NCI-H82 treated with DMSO at 0.1 percent for 48 hours (cell line): ENCODE measurements around the gene FCHSD1.

Experiments used
- DNase-seq: peaks from one replicate; lab custom pipeline; 2025; ENCODE audit not compliant: unreplicated experiment; lab: John Stamatoyannopoulos, UW

The FCHSD1 gene

GRCh38 chr5:141674747-141675146 is 23.5 kb upstream of the FCHSD1 start:
- DNase-seq, result no peak

DNA sequence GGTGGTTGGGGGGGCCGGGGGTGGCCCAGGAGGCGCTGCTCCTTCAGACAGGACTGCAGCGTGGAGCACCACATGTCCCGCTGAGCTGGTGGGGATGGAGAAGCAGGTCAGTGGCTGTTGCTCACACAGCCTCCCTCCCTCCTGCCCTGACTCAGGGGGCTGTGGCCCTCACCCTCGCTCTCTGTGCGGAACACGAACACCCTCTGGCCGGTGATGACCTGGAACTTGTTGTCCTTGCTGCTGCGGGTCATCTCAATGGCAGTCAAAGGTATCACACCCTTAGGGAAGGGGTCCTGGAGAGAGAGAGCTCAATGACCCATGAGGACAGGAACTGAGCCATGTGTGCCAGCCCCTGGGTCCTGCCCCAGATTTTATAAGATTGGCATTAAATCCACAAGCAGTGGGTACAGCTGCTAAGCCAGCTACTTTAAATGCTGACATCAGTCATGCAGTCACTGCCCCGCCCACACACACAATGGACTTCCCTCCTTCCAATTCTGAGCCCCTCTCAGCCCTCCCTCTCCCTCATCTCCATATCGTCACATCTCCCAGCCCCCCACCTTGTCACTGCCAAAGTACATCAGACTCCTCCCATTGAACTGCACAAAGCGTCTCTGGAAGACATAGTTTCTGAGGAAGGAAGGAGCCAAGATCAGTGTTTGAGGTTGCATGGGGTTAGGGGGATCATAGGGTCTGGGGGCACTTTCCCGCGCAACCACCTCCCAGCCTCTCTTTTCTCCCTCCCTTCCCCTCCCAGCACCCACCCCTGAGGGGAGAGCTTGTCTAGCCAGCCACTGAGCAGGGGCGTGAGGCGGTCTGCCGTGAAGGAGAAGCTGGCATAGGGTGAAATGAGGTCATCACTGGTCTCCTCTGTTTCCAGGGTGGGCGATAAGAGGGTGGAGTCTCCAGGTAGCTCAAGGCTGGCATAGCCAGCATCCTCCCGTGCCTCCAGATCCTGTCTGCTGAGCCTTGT is 21.9 kb upstream of the FCHSD1 start:
- DNase-seq, result no peak

DNA sequence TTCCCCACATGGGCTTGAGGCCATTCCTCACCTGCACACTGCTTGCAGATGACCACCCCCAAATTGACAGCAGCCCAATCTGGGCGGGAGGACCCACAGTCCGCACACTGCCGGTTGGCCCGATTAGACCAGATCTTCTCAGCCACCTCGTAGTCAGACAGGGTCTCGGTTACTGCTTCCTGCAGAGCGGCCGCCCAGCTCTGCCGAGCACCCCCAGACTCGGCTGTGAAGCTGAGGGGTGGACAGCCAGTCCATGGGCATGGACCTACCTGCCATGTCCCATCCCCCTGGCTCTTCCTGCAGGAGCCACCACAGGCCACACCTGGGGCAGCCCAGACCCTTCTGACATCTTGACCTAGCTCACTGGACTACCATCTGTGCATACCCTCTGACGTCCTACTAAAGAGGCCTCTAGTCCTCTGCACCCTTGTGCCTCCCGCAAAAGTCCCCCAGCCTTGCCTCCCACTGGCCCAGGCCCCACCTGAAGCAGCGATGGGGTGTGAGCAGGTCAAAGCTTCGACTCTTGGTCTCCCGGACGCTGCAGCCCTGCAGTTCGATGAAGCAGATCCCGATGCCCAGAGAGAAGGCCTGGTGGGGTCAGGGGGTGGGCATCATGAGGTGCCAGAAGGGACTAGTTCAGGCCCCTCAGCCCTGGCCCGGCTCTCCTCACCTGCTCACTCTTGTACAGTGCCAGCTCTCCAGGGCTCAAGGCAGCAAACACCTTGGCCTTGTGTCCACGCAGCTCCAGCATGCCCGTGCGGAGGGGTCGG is 21.0 kb upstream of the FCHSD1 start:
- DNase-seq, result no peak

DNA sequence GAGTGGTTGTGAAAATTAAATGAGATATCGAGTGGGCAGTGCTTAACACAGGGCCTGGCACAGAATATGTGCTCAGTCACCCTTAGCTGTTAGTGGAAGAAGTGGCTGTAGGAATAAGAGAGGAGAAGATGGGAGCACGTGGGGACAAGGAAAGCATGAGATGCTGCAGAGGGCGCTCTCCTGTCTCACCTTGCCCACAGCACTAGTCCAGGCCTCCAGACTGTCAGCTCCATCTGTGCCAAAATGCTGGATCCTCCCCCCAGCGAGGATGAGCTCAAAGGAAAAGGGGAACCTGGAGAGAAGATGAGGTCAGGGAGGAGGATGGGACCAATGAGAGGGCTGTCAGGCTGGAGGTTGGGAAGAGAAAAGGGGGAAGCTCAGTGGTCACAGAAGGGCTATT is 18.3 kb upstream of the FCHSD1 start:
- no peak for DNase-seq

DNA sequence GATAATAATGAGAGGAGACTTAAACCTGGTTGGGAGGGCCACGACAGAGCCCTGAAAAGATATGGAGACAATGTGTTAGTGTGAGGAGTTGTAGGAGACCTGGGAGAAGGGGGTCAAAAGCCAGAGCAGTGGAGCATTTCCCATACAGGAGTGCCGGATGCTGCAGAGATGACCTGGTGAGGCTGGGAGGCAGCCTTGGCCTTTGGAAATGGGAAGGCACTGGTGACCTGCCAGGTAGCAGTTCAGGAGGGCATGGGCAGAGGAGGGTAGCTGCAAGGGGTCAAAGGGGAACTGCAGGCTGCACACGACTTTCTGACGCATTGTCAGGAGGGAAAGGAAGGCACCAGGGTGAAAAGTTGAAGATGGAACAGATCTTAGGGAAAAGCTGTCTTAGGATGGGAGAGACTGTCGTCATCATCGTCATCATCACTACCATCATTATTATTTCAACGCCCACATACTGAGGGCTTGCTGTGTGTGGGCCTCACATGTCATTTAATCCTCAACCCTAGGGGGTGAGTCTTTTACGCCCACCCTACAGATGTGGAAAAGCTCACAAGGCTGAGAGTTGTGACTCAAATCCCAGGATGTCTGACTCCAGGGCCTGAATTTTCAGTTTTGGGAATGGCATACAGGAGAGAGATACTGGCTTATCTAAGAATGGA is 17.5 kb upstream of the FCHSD1 start:
- no peak for DNase-seq

- no peak for DNase-seq
Measured at GRCh38 chr5:141665995-141666940, 15.1 kb upstream of the FCHSD1 start.

GRCh38 chr5:141664733-141665461 is 13.7 kb upstream of the FCHSD1 start:
- peak; percentile 13 for DNase-seq

- no peak for DNase-seq
Measured at GRCh38 chr5:141663506-141663905, 12.3 kb upstream of the FCHSD1 start.

- no peak for DNase-seq
Measured at GRCh38 chr5:141662028-141662427, 10.8 kb upstream of the FCHSD1 start.

GRCh38 chr5:141657937-141658545 is 6.8 kb upstream of the FCHSD1 start:
- DNase-seq, result no peak

GRCh38 chr5:141657404-141657803 is 6.2 kb upstream of the FCHSD1 start:
- DNase-seq, result no peak

DNA sequence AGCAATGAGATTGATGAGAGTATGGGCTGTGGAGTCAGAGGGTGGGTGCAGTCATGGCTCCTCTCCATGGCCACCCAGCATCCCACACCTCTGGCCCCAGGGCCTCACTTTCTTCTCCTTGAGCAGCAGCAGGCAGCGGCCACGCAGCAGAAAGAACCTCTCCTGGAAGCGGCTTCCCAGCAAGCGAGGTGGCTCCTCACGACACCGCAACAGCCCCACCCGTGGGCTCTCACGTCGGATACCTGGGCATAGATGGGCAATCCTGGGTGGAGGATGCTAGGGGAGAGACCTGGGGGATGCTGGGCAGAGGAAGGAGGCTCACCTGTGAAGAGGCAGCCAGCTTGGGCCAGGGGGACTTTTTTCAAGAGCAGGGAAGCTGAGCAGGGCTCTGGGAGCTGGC is 5.2 kb upstream of the FCHSD1 start:
- no peak for DNase-seq

DNA sequence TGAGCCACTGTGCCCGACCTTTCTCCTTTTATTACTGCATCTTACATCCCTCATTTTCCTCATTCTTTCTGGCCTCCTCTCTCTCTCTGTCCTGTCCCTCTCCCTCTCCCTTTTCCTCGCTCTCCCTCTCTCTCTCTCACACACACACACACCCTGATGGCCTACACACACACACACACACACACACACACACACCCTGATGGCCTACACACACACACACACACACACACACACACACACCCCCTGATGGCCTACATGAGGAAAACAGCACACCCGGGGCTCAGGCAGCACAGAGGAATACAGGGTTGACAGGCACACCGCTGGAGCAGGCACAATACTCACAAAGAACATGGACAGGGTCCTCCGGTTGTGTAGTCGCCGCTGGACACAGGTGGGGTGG is 3.8 kb upstream of the FCHSD1 start:
- no peak for DNase-seq

DNA sequence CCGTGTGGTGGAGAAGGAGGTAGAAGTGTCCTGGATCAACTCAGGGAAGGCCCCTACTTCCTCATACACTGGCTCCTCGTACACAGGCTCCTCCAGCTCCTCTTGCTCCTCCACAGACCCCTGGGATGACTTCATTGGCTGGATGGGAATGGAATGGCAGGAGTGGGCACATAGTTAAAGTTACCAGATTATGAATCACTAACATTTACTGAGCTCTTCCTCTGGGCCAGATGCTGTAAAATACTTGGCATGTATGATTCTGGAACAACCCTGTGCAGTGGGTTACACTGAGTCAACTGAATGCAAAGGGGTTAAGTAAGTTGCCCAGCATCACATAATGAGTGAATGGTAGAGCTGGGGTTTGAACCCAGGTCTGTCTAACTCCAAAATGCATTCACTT is 3.1 kb upstream of the FCHSD1 start:
- no peak for DNase-seq

- no peak for DNase-seq
Measured at GRCh38 chr5:141651728-141652105, 499 bp upstream of the FCHSD1 start.

DNA sequence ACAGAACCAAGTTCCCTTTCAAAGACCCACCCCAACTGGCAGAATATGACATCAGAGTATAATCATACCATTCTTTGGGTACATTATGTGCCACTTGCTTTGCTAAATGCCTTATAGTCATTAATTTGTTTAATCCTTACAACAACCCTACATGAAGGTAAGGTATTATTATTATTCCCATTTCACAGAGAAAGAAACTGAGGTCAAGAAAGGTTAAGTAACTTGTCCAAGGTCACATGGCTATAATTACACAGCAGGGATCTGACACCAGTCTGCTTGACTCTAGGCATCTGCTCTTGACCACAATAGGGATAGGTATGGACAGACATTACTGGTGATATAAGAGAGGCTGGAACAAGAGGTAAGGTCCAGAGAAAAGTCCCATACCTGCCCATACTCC is 1.2 kb downstream of the FCHSD1 start:
- no peak for DNase-seq

- DNase-seq, result no peak
Measured at GRCh38 chr5:141649056-141649688, 2.0 kb downstream of the FCHSD1 start.

DNA sequence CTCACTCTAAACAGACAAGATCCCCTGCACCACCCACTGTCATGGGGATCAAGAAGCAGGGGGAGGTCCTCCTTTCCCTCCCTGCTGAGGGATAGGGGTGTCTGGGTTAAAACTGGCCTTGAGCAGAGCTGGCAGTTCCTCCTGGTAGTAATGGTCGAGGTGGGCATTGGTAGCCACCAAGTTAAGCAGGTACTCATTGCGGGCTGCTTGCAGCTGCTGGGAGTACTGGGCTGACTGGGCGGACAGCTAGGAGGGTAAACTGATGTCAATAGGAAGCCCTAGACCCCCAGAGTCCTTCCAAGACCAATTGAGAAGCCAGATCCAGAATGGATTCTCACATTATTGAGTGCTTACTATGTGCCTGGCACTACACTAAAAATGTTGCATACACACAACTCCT is 3.4 kb downstream of the FCHSD1 start:
- DNase-seq, result no peak

DNA sequence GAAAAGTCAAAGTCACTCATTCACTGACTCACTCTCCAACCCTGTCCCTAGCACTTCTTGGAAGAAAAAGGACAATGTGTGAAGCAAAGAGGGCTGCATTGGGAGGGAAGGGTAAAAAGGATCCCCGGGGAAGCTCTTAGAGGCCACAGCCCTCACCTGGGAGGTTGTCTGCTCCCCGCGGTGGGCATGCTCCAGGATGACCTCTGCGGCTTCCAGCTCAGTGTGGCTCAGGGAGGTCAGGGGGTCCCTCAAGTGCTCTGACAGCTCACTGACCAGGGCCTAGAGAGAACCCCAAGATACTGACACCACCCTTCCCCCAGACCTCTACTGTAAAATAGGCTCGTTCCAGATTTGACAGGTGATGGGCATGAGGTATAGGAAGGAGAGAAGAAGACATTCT is 4.0 kb downstream of the FCHSD1 start:
- no peak for DNase-seq
